Measurements from ENCODE around the gene GSTM2.

GSTM2 gene

DNA sequence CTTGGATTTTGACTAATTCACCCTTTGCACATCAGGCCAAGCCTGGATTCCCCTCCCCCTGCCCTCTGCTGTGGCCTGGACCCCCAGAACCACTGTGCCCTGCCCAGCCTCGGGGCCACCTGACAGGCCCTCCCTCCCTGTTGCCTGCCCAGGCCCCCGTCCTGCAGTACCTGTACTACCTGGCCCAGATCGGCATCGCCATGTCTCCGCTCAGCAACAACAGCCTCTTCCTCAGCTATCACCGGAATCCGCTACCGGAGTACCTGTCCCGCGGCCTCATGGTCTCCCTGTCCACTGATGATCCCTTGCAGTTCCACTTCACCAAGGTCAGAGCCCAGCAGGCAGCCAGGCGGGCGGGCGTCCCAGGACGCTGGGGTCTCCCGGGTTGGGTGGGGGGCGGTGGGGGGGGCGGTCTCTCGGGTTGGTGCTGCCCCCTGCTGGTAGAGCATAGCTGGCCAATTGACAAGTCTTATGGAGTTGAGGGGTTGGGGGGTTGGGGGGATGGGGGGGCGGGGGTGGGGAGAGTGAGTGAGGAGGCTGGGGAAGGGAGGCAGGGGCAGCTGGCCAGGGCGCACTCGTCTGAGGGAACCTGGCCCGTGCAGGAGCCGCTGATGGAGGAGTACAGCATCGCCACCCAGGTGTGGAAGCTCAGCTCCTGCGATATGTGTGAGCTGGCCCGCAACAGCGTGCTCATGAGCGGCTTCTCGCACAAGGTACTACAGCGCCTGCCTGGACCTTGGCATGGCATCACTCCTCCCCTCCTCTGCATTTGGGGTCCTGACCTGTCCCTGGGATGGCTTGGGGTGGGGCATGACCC, 37.6 kb upstream of the GSTM2 start:
- no peak for DNase-seq

DNA sequence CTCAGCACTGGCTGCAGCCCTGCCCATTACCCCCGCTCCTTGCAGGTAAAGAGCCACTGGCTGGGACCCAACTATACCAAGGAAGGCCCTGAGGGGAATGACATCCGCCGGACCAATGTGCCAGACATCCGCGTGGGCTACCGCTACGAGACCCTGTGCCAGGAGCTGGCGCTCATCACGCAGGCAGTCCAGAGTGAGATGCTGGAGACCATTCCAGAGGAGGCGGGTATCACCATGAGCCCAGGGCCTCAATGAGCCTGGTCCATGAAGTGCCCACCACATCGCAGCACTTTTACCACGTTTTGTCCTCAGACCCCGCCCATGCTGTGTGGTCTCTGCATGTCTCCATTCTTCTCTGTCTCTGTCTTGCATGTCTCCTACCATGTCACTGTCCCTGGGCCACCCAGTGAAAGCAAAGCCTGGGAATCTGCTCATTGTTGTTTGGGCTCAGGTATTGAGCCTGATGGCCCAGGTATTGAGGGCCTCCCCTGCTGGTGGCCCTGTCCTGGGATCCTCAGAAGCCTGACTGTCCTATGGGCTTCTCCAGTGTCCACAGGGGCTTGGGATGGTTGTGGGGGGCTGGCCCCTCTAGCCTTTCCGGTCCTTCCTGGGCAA, 36.9 kb upstream of the GSTM2 start:
- no peak for DNase-seq

DNA sequence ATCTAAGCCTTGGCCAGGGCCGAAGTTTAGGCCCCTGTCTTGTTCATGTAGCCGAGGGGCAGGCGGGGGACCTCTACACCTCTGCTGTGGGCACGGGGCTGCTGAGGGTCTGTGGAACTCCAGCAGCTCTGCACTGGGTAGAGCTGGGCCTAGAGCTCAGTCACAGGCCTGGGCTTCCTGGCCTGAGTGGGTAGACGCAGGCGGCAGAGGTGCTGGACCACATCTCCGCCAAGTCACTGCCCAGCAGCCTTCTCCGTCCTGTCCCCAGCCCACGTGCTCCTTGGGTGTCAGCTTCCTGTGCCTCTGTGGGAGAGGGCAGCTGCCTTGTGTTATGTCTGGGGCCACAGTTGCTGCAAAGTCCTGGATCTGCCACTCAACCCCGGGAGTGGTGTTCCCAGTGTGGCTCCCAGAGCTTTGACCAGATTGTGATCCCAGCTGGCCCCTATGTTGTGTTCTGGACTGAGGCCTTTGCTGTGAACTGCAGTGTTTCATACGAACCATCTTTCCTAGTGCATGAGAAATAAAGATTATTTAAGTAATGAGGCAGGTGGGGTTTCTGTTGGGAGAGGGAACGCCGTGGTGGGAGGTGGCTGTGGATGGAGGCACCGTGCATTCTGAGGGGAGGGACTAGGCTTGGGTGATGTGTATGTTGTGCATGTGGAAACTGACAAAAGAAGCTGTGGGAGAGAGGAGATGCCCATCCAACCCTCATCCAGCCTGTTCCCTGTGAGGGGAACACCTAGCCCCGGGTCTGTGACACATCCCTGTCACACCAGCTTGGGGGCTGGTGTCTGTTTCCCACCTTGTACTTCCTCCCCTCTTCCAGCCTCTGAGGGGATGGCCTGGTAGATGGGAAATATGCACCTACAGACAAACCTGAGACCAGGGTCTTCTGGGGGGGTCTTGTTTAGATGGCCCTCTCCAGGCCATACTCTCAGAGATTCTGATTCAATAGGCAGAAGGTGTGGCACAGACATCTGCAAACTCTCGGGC, 36.0 kb upstream of the GSTM2 start:
- DNase-seq, result no peak

DNA sequence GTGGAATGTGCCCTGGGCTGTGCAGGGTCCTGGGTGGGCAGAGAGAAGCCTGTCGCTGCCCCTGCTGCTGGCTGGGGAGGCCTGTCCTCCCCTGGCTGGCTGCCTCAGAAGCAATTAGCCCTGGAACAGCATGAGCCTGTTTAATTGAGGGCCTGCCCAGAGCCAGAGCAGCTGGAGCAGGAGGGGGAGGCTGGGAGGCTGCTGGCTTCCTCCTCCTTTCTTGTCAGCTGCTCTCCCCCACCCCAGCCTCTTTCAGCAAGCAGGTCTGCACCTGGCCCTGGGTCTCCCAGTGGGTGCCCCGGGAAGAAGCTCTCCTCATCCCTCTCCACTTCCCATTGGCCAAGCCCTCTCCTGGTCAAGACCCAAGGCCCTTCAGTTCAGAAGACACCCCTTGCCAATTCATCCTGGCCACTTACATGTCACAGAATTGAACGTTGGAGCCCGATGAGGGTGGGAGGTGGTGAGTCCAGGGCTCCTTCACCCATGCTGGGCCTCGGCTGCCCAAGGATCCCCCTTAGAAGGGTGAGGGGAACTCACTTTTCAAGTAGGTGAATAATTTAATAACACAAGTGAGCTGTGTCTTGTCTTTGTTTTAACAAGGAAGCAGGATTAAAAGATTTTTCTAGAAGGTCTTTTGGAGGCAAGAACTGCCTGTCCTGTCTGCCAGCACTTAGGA, 35.0 kb upstream of the GSTM2 start:
- DNase-seq, result peak; percentile 3

DNA sequence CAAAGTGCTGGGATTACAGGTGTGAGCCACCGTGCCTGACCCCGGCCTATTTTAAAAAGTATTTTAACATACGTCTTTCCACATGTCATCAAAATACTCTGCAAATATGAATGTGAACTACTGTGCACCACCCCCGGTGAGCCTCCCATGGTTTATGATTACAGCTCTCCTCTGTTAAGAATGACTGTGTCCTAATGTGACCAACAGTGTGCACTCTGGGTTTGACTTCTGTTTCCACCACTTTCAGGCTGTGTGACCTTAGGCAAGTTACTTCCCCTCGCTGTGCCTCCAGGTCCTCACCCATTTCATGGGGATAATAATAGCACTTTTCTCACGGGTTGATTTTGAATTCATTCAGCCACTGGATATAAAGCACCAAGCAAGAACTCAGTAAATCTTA, 33.6 kb upstream of the GSTM2 start:
- DNase-seq, result no peak

DNA sequence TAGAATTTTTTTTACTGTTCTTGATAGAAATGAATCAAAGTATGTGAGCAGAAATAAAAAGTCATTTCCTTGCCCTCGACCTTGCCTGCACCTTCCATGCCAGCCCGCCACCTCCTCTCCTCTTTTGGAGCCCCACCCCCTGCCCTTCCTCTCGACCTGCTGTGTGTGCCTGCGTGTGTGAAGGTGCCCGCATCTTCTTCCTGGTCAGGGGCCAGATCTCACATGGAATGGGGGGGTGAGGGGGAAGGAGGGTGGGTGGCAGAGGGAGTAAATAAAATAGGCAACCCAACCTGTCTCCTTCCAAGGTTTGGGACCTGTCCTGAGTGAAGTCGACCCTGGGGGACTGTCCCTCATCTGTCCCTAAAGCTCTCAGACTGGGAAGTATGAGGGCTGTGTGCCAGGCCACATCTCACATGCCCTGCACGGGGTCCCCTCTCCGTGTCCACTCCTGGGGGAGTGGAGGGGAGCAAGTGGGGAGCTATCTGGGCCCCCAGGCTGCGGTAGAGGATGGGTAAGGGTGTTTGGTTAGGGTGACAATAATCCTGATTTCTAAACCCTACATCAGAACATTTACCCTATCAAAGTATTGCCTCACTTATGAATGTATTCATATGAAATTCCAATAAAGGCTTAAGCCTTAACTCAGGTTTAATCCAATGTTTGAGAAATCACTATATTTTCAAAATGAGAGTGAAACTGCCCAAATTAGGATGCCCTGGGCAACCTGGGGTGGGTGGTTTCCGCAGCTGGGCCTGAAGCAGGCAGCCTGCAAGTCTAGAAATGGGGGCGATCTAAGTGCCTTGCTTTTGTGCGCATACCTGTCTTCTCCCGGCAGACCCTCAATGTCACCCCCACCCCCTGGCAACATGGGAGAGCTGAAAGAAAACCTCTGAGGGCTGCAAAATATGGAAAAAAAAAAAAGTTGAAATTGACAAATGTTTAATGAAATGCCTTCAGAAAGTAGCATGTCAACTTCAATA, 32.8 kb upstream of the GSTM2 start:
- DNase-seq, result no peak

DNA sequence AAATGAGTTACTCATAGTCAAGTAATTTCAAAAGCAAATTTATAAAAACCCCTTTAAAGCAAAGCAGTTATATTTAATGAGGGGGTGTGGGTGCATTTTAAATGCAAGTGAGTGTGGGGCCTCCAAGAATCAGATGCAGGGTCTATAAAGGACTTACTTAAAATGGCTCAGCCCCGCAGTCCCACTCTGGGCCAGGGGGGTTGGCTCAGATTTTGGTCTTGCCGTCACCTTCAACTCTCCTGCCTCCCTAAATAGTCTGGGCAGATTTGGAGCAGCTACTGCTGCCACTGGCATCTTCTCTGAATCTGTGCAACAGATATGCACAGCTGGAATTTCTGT, 32.0 kb upstream of the GSTM2 start:
- DNase-seq, result no peak

DNA sequence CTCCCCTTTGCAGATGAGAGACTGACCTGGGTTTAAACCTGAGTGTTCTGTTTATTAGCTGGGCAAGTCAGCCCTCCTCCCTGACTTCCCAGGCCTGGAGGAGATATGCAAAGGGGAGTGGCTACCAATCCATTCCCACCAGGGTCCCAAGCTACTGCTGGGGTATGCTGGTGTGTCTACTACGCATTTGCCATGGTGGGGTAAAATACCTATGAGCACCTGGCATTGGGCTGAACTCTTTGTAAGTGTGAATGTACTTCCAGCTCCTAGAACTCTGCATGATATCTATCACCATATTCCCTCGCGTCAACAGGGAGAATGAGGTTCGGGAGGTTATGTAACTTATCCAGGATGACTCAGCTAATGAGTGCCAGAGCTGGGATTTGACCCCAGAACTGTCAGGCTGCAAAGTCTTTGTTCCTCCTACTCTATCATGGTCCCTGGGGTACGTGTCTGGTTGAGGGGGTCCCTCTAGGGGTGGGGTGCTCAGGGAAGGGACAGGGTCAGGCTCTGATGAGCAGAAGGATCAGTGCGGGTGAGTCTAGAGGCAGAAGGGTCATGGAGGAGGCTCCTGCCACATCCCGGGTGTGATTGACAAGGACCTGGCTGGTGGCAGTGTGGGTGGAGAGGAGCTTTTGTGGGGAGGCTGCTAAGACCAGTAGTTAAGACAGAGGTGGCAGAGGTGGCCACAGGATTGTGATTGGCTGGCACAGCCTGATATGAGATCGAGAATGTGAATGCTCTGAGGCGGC, 31.5 kb upstream of the GSTM2 start:
- no peak for DNase-seq

DNA sequence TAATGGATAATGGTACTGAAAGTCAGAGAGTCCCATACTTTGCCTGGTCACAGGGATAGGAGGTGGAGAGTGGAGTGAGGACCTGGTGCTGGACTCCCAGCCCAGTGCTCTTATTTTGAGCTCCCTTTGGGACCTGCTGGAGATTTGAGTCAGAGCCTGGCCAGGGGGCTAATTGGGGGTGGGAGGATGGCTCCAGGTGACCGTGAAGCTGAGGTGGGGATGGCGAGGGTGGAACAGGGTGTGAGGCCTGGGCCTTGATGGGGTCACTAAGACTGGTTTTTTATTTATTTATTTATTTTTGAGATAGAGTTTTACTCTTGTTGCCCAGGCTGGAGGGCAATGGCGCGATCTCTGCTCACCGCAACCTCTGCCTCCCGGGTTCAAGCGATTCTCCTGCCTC, 30.4 kb upstream of the GSTM2 start:
- DNase-seq, result no peak

DNA sequence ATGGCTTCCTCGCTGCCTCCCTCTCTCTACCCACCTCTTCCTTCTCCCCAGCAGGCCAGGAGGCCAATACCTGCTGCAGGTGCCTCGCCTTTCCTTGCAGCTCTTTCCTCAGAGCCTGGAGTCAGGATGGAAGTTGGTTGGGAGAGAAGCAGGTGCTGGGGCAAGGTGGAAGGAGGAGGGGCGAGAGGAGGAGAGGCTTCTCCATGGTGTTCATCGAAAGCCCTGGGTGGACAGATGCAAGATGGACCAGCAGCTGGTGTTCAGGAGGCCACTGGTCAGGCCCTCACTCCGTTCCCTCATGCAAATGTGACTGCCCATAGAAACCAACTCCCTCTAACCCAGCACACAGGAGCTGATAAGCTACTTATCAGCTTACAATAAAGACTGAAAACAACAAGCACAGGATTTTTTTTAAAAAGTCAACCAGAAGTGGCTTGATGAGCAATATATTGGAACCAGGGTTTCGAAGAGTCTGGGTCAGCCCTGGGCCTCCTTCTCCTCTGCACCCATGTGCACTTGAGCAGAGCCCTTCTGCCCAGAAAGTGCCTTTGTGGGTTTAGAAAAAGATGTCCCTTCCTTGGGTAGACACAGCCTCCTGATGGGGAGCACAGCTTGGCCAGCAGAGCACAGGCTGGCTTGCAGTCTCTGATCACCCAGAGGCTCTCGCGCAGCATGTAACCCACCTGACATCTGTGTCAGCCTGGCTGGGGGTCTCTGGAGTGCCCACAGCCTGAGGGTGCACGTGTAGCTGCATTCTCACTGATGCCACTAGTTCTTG, 28.6 kb upstream of the GSTM2 start:
- DNase-seq, result no peak

DNA sequence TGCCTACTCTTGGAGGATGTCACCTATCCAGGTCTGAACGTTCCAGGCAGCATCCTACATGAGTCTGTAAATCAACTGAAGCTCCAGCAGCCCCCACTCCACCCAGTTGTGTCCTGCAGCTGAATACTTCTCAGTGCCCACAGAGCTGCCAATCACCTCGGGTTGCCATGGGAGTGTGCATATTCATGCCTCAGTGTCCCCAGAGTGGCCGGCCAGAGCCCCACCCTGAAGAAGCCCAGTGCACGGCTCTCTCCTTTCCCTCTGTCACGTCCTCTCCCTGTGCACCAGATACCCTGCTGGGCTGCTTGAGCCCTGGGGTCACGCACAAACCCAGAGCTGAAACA, 28.0 kb upstream of the GSTM2 start:
- no peak for DNase-seq

DNA sequence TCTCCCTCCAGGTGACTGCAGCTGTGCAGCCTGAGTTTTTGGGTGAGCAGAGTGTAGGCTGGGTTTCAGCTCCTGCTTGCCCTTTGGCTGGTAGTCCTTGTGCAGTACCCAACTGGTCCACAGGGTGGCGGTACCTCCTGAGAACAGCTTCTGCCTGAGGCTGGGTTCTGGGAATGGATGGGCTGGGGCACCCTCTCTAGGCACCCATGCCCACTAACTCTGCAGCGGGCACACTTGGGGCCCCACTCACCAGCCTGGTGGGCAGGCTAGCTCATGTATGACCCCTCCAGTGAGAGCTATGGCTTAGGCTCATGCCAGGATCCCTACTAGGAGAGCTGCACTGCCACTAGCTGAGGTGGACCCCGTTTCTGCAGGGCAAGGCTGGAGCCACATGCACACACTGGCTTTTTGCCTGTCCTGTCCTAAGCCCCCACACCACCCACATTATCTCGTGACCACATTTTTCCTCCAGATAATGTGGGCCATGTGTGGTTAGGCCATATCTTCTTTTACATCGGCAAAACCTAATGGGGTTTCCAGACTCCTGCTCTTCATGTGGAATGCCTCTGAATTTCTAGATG, 27.5 kb upstream of the GSTM2 start:
- no peak for DNase-seq

DNA sequence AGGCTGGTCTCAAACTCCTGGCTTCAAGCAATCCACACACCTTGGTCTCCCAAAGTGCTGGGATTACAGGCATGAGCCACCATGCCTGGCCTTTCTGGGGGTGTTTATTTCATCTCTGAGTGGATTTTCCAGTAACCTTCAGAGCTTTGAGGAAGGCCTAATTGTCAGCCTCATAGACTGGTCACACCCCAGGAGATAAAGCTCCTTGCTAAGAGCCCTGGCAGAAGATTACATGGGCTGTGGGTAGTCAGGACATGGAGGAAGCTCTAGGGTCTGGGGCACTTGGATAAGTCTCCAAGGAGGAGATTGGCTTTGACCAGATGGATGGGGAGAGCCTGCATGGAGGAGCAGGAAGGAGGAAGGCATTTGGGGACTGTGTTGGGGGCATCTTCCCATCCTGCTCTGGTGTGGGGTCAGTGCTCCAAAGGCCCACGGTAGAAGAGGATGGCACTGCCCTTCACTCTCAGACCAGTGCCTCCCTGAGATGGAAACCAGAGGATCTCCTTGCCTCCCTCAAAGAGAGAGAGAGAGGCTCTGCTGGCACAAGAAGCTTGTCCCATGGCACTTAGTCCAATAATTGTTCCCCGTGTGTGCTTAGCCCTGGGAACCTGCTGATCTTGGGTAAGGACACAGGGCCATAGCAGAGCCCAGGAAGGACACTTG, 26.6 kb upstream of the GSTM2 start:
- no peak for DNase-seq

DNA sequence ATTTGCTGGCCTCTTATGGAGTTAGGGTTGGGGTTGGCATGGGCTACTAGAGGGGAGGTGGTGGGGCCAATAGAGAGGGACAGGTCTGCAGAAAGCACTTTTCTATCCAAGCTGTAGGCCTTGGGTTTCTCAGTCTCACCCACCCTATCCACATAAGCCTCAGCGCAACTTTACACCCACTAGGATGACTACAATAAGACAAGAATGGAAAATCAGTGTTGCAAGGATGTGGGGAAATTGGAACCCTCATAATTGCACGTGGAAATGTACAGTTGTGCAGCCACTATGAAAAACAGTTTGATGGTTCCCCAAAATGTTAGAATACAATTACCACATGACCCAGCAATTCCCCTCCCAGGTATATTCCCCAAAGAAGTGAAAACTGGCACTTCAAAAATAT, 26.0 kb upstream of the GSTM2 start:
- no peak for DNase-seq

DNA sequence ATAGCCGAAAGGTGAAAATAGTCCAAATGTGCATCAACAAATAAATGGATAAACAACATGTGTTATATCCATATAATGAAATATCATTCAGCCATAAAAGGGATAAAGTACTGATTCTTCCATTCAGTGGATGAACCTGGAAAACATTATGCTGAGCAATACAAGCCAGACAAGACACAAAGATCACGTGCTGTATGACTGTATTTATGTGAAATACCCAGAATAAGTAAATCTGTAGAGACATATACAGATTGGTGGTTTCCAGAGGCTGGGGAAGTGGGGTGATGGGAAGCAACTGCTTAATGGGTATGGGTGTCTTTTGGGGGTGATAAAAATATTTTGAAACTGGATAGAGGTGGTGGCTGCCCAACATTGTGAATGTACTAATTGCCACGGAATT, 25.2 kb upstream of the GSTM2 start:
- DNase-seq, result no peak

DNA sequence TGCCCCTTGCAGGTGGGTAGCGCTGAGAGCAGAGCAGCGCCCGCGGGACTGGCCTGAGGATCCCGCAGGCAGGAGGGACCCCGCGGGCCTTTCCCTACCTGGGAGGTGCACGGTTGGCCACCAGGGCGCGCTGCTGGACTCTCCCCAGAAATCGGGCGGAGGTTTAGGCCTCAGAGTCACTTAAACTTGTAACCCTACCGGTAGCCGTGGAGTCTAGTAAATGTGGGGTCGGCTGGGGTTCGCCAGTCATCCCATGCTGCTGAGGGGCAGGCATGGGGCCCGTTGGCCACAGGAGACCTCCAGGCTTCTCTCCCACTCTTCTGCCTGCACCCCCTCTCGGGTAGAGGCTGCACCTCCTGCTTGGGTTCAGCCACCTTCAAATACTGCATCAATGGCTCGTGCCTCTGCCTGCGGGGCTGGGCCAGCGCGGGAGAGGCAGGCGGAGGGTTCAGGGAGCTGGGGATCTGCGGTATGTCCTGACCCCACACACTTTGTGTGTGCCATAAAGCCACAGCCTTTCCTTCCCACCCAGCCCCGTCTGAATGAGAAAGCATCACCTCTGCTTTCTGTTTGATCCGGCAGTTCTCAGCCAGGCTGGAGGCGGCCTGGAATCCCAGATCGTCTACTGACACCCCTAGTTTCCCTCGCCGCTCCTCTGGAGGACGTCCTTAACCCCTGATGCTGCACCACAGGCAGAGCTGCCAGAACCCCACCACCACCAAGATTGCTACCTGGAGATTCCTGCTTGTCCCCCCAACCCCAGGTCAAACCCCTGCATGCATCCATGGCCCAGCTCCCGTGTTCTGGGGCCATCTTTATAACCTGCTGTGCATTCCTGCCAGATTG, 24.2 kb upstream of the GSTM2 start:
- no peak for DNase-seq

DNA sequence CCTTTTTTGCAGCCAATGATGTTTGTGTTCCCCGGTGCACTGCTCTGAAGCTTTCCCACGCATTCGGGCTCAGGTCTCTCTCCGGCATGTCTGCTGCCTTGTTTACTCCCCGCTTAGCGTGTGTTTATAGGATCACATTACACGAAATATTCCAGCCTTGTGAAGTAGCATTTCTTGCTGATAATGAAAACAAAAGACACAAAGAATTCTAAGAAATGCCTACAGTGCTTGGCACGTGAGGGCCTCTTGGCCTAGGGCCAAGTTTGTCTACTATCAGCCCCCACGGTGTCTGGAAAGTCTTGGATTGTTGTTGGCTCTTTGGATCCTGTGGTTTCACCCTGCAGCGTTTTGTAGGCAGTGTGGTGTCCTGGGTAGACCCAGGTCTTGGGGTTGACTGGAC, 23.2 kb upstream of the GSTM2 start:
- DNase-seq, result no peak

DNA sequence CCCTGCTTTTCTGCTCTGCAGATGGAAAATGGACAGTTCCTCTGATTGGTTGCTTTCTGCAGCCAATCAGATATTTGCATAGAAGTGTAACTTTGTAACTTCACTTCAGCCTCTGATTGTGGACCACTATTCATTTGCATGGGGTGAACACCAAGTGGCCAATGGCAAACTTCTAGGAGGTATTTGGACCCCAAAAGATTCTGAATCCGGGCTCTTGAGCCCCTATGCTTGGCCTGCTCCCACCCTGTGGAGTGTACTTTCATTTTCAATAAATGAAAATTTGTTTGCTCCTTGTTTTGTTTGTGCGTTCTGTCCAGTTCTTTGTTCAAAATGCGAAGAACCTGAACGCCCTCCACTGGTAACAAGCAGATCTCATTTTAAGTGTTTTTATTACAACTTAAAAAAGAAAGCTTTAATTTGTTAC, 18.4 kb upstream of the GSTM2 start:
- no peak for DNase-seq

Measured in NCI-H2029 treated with DMSO at 0.1 percent for 48 hours (cell line).